ENCODE data around the gene CLDN9.

The CLDN9 gene

GRCh38 chr16:3020247-3020603 is 7.5 kb downstream of the CLDN9 start, which contains the start of gene TNFRSF12A:
TNFRSF12A (plus strand) TSS chr16:3020368; CDS start chr16:3020398, 30 bp downstream.
- DNase-seq, result no peak

DNA sequence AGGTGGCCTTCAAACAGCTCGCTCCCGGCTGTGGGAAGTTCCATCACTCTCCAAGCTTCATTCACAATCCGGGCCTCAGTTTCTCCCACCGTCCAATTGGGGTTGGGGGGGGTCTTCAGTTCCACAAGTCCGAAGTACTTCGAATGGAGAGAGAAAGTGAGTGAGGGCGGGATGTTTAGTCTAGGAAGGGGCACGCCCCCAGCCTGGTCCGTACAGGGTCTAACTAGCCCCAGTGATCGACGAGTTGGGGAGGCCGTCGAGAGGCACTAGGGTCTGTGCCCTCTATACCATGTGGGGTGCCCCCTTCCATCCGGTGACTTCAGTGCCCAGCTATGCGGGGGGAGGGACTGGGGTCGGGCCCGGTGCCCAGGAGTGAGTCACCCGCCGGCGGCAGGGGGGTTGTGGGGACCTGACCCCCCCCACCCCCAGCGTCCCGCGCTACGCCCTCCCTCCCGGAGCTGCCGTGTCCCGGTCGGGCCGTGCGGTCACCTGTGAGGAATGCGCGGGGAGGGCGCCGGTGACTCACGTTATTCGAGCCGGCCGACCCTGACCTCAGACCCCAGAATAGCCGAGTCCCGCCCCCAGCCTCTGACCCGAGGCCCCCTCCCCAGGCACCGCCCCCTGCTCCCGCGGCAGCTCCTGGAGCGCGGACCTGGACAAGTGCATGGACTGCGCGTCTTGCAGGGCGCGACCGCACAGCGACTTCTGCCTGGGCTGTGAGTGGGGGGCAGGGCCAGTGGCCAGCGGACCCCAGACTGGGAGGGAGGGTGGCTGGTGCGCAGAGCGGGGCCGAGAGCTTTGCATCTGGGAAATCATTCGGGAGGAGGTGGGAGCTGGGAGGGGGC is 8.1 kb downstream of the CLDN9 start:
- DNase-seq, result no peak

DNA sequence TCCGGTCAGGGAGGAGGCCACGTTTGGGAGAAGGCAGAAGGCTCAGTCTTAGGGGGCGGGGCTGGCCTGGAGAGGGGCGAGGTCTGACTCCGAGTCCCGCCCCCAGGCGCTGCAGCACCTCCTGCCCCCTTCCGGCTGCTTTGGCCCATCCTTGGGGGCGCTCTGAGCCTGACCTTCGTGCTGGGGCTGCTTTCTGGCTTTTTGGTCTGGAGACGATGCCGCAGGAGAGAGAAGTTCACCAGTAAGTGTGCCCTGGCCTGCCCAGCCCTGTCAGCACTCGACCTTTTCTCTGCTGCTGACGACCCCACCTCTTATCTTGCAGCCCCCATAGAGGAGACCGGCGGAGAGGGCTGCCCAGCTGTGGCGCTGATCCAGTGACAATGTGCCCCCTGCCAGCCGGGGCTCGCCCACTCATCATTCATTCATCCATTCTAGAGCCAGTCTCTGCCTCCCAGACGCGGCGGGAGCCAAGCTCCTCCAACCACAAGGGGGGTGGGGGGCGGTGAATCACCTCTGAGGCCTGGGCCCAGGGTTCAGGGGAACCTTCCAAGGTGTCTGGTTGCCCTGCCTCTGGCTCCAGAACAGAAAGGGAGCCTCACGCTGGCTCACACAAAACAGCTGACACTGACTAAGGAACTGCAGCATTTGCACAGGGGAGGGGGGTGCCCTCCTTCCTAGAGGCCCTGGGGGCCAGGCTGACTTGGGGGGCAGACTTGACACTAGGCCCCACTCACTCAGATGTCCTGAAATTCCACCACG is 8.9 kb downstream of the CLDN9 start:
- no peak for DNase-seq

GRCh38 chr16:3022208-3022683 is 9.5 kb downstream of the CLDN9 start:
- no peak for DNase-seq

GRCh38 chr16:3022684-3023414 is 10.1 kb downstream of the CLDN9 start:
- DNase-seq, result no peak

- DNase-seq, result no peak
Observed at GRCh38 chr16:3023415-3023668, 10.6 kb downstream of the CLDN9 start.

DNA sequence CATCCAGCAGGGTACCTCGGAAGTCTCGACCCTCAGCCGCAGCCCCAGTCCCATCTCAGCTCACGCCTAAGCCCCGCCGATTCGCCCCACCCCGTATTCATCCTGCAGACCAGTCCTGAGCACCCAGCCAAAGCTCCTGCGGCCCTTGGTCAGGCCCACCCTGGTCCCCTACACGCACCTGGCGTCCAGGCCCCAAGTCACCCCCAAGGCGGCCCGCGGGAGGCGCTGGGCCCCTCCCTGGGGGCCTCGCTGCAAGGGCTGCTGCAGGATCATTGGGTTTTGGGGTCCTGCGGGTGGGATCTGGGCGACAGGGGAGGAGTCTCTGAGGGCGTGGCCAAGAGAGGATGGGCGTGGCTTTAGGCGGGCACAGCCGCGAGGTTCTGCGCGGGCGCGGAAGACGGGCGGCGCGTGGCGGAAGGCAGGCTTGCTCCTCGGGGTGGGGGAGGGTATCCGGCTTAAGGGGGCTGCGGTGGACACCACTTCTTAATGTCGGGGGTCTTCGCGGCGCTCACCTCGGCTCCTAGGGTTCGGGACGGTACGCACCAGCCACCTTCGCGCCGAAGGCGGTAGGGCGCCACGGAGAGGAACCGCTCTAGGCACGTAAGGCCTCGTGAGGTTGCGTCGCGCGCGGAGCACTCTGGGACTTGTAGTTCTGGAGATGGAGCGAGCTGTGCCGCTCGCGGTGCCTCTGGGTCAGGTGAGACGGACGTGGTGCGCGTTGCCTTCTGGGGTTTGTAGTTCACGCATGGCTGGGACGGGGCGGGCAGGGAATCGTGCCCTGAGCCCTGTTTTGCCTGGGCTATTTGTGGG is 11.2 kb downstream of the CLDN9 start, which contains the start of the genes HCFC1R1 and THOC6:
Gene HCFC1R1 (minus strand): TSS at position 274 of the 810 bp plus-strand sequence. CDS start 1 bp downstream, at position 273.
Gene THOC6 (plus strand): TSS at position 367 of the 810 bp plus-strand sequence. CDS start 292 bp downstream, at position 659.
- peak; percentile 92 for DNase-seq

DNA sequence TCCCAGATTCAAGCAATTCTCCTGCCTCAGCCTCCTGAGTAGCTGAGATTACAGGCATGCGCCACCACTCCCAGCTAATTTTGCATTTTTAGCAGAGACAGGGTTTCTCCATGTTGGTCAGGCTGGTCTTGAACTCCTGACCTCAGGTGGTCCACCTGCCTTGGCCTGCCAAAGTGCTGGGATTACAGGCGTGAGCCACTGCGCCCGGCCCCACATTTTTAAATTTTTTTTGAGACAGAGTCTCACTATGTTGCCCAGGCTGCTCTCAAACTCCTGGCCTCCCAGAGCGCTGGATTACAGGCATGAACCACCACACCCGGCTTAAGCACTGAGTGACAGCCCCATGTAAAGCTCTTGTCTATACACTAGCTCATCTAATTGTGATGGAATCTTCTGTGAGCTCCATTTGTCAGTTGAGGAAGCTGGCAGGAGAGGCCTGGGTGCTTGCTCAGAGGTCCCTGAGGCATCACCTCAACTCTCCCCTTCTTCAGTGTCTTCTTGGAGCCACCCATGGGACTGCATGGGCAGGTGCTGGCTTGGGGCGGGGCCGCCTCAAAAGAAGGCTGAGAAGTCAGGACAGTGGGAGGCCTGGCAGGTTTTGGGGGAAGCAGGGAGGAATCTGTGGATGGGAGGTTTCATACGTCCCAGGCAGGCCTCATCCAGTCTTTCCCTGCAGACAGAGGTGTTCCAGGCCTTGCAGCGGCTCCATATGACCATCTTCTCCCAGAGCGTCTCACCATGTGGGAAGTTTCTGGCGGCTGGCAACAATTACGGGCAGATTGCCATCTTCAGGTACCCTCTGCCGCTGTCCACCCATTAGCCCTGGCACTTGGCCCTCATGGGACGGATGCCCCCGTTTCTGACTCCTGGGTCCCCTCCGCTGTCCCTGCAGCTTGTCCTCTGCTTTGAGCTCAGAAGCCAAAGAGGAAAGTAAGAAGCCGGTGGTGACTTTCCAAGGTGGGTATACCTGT is 12.6 kb downstream of the CLDN9 start:
- DNase-seq, result no peak

DNA sequence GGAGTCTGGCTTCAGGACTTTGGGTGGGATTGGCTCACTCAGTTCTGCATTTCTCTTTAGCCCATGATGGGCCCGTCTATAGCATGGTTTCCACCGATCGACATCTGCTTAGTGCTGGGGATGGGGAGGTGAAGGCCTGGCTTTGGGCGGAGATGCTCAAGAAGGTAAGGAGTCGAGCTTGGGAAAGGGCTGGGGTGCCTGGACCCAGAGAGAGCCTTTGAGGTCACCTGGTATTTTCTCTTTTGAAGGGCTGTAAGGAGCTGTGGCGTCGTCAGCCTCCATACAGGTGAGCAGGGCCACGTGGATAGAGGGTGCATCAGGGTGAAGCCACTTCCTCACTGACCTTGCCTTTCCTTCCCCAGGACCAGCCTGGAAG is 13.3 kb downstream of the CLDN9 start:
- no peak for DNase-seq

DNA sequence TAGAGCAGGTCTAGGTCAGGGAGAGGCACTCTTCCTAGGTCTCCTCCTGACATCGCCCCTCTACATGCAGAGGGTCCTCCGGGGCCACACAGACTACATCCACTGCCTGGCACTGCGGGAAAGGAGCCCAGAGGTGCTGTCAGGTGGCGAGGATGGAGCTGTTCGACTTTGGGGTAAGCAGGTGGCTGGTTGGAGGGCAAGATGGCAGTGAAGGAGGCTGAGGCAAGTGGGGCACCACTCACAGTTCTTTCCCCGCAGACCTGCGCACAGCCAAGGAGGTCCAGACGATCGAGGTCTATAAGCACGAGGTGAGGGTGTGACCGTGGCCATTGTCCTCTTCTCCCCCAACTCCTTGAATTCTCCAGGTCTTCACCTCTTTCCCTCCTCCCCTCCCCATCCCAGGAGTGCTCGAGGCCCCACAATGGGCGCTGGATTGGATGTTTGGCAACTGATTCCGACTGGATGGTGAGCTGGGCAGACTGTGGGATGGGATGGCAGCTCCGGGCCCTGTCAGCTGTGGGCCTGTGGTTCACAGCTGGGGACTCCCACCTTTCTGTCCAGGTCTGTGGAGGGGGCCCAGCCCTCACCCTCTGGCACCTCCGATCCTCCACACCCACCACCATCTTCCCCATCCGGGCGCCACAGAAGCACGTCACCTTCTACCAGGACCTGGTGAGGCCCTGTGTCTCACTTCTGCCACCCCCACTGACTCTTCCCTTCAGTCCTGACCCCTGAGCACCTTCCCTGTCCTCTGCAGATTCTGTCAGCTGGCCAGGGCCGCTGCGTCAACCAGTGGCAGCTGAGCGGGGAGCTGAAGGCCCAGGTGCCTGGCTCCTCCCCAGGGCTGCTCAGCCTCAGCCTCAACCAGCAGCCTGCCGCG is 14.1 kb downstream of the CLDN9 start:
- DNase-seq, result no peak

DNA sequence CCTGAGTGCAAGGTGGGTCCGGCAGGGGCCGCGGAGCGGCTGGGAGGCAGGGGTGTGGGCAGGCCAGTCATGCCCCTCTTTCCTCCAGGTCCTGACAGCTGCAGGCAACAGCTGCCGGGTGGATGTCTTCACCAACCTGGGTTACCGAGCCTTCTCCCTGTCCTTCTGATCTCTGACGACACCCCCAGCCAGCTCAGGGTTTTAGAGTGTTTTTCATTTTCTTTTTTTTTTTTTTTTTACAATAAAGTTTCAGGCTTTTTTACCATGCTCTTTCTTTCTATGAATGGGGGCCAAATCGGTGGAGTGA is 14.7 kb downstream of the CLDN9 start:
- DNase-seq, result no peak

DNA sequence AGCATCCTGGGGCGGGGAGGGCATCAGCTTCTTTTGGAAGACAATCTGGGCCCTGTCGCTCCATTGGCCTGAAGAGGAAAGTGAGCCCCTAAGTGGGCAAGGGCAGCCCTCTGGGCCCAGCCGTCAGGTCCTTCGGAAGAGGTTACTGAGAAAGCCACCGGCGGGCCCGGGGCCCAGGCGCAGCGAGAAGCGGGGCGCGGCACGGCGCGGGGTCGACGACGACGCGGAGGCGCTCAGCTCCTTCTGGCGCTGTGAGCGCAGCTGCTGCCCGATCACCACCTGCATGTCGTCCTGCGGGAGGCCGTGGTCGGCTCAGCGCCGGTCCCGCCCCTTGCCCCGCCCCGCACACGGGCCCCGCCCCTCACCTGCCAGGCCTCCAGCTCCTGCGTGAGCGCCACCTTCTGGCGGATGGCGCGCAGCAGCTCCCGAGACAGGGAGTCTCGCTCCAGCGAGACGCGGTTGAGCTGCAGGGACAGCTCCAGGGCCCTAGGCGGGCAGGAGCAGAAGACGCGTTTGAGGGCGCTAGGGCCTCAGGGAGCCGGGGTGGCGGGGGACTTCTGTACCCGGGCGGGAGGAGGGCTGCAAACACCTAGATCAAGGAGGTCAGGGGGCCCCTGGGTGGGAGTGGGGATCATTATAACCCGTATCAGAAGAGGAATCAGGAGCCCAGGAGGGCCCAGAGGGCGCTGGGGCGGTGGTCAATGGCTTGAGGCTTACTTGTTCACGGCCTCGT is 15.4 kb downstream of the CLDN9 start:
- DNase-seq, result no peak

GRCh38 chr16:3028716-3029319 is 16.1 kb downstream of the CLDN9 start:
- no peak for DNase-seq

GRCh38 chr16:3029491-3030221 is 16.9 kb downstream of the CLDN9 start:
- DNase-seq, result no peak

DNA sequence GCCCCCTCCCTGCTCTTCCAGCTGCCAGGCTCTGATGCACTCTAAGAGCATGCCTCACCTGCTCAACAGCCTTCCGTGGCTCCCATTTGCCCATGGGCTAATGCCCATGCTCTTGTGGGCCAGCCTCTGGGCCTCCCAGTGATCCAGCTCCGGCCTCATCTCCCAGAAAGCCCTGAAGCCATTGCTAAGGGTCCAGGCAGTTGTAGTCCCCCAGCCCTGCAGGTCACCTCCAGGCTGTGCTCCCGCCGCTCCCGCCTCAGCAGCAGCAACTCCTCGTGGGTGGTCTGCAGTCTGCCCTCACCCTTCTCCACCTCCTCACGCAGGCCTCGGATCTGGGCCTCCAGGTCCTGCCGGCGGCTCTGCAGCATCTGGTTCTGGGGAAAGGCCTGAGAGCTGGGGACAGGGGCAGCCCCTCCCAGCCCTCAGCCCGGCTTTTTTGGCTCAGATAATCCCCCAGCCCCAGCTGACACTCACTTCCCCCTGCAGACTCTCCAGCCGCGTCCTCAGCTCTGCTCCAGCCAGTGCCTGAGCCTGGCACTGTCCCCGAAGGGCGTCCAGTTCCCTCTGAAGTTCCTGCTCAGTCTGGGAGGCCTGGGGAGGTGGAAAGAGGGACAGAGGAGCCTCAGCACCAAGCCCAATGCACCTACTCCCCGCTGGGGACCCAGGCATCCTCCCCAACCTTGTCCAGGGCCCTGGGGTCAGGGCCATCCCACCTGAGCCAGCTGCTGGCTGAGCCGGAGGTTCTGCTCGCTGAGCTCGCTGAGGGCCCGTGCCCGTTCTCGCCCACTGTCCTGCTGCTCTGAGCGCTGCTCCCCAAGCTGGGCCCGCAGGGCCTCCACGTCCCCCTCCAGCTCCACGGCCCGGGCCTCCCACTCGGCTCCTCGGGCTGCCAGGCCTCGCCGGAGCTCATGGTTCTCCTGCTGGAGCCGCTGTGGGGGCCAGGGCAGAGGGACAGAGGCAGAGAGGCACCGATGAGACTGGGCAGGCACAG is 17.8 kb downstream of the CLDN9 start:
- no peak for DNase-seq

DNA sequence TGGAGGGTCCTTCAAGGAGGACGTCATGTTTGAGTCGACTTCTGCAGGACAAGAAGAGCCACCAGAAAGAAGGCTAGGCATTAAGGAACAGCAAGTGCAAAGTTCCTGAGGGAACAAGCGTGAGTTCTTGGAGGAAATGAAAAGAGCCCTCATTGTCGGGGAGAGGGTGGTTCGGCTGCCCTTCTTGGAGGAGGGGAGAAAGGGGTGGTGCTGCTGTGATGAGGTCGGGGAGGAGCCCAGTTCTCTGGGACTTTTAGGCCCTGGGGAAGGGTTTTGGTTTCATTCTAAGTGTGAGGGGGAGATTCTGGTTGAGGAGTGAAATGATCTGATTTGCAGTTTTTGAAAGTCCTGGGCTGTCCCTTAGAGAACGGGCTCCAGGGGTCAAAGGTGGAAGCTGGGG is 19.9 kb downstream of the CLDN9 start:
- no peak for DNase-seq

- DNase-seq, result no peak
Observed at GRCh38 chr16:3035289-3035971, 22.7 kb downstream of the CLDN9 start.
